Thoracic aorta (tissue), 2 donors: ENCODE data around the gene COX17. TPM values are rescaled to one million over a fixed set of nuclear protein-coding genes. Genes with fewer than 3 reads are reported as not detected.

Experiments
- ATAC-seq: fragments of 150-250 bp; one replicate; pipeline ENCODE4 v1.8.0; 2017; ENCODE audit warnings: low read depth; ENCODE audit not compliant: insufficient number of reproducible peaks, low FRiP score
- DNase-seq: peaks from one replicate; pipeline ENCODE4 v3.0.0-alpha.2; 2020; ENCODE audit warnings: low spot score
- H3K27ac ChIP-seq, 2 donors: fragments of 200-600 bp; sonication (generic); 1 replicate in 1 of 2; 2 replicates in 1 of 2; pipeline ENCODE4 v1.5.1; 2016; ENCODE audit warnings: mild to moderate bottlenecking in 2 of 2, moderate library complexity in 2 of 2
- H3K27me3 ChIP-seq: fragments of 200-600 bp; sonication (generic); replicated peaks from 2 replicates; pipeline ENCODE4 v1.6.0; 2016; ENCODE audit warnings: mild to moderate bottlenecking; ENCODE audit not compliant: insufficient read depth
- H3K36me3 ChIP-seq: fragments of 200-600 bp; sonication (generic); one replicate; pipeline ENCODE4 v1.5.1; 2016
- H3K4me1 ChIP-seq, 2 donors: fragments of 200-600 bp; sonication (generic); 1 replicate in 1 of 2; 2 replicates in 1 of 2; pipeline versions ENCODE4 v1.5.1 to v1.6.0; 2016; ENCODE audit warnings: low read depth in 2 of 2, mild to moderate bottlenecking in 1 of 2; ENCODE audit not compliant: control insufficient read depth in 1 of 2
- H3K4me3 ChIP-seq: fragments of 200-600 bp; sonication (generic); 2 replicates; pipeline ENCODE4 v1.5.1; 2016; ENCODE audit warnings: mild to moderate bottlenecking
- H3K9me3 ChIP-seq: fragments of 200-600 bp; sonication (generic); 2 replicates; pipeline ENCODE4 v1.5.1; 2016
- total RNA-seq, 2 donors: library from RNA; depleted of rRNA; stranded (reverse); fragments of >200 nt; gene quantifications; one replicate each; pipeline versions ENCODE4 v1.1.0 to v1.2.3, GENCODE V29; 2016
- TF ChIP-seq, protein P1 (sequence below): fragments of 200-600 bp; sonication (generic); IDR thresholded peaks from one replicate; pipeline ENCODE4 v1.5.1; 2019; ENCODE audit warnings: antibody characterized with exemption

The COX17 gene
- total RNA-seq, 2 donors from 2014 or later: 15.2 to 51.3 TPM

DNA sequence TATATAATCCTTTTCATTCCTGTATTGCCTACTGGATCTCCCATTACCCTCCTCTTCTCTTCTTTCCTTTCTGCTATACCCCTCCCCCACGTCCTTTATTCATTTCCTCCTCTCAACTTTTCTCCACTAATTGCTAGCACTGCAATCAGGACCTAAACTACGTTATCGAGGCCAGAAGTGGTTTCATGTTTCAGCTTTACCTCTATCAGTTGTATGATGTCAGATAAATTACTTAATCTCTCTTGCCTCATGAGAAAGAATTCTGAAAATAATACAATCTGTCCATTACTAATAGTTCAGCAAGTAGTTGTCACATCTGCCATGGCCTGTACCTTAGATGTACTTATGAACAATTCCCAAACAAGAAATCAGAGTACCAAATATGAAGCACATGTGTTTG lies 27.4 kb downstream of the COX17 start:
- H3K36me3 ChIP-seq: no peaks in the 10 kb centered on the region
- ATAC-seq: no peak
- no peaks in the 10 kb centered on the region for H3K9me3 ChIP-seq
- H3K27ac ChIP-seq: no peak overlapping the region
- H3K27me3 ChIP-seq: no peaks in the 10 kb centered on the region
- no peak overlapping the region for H3K4me3 ChIP-seq
- TF ChIP-seq, protein P1, sequence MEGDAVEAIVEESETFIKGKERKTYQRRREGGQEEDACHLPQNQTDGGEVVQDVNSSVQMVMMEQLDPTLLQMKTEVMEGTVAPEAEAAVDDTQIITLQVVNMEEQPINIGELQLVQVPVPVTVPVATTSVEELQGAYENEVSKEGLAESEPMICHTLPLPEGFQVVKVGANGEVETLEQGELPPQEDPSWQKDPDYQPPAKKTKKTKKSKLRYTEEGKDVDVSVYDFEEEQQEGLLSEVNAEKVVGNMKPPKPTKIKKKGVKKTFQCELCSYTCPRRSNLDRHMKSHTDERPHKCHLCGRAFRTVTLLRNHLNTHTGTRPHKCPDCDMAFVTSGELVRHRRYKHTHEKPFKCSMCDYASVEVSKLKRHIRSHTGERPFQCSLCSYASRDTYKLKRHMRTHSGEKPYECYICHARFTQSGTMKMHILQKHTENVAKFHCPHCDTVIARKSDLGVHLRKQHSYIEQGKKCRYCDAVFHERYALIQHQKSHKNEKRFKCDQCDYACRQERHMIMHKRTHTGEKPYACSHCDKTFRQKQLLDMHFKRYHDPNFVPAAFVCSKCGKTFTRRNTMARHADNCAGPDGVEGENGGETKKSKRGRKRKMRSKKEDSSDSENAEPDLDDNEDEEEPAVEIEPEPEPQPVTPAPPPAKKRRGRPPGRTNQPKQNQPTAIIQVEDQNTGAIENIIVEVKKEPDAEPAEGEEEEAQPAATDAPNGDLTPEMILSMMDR: no peak
- no peak for DNase-seq
- H3K4me1 ChIP-seq: peaks cover 18 to 28% of the 10 kb centered on the region in 2 donors

DNA sequence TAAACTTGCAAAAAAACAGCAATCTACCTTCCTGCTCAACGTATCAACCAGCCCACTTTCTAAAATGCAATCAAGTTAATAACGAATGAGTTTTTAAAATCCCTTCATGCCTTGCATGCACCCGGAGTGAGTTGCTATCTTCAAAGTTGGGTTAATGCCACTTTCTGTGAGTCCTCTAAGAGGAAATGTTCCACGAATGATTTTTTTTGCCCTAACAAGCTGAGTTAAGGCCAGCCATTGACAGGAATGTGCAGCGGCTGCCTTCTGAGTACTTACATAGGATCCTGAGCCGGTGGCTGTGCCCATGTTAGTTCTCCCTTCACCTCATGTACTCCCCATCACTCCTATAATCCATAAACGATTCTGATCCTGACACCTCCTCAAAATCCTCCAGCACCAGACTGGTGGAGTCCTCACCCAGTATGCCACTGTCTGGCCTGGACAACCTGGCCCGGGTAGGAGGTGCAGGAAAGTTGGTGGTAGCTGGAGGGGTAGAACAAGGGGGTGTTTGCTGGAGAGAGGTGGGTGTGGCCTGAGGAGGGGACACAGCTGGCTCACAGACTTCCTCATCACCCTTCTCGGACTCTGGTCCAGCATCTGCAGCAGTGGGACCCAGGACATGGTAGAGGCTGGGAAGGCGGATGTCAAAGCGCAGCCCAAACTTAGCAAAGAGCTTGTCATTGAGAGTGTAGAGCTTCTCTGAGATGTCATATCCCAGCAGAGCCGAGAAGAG lies 29.2 kb downstream of the COX17 start:
- H3K4me3 ChIP-seq: peak overlapping the region; percentile 10
- peaks cover 18 to 28% of the 10 kb centered on the region in 2 donors for H3K4me1 ChIP-seq
- ATAC-seq (peak; percentile 42), DNase-seq (no peak)
- H3K27ac ChIP-seq: peak overlapping the region; percentile 83 to 88
- H3K9me3 ChIP-seq: no peaks in the 10 kb centered on the region
- TF ChIP-seq, protein P1: no peak
- H3K27me3 ChIP-seq: no peaks in the 10 kb centered on the region
- H3K36me3 ChIP-seq: no peaks in the 10 kb centered on the region

DNA sequence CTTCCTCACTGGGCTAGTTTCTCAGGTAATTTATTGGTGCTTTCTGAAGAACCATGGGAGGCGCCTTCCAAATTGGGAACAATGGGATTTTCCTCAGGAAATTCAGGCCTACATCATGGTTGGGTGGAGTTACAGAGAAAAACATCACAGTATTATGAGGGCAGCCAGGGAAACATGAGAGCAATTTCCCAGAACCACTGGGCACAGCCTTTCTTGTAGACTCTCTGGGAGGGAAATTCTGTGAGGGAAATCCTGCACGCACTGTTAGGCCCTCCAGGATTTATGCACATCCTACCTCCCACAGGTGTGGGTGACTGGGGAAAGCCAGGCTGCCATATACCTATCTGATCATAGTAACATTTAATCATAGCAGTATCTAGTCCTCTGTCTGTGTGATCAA lies 30.0 kb downstream of the COX17 start:
- TF ChIP-seq, protein P1: no peak
- no peaks in the 10 kb centered on the region for H3K27me3 ChIP-seq
- peak; percentile 73 for ATAC-seq
- peak overlapping the region; percentile 10 for H3K4me3 ChIP-seq
- H3K27ac ChIP-seq: peak overlapping the region; percentile 83 to 88
- no peak for DNase-seq
- H3K4me1 ChIP-seq: peaks cover 18 to 22% of the 10 kb centered on the region in 2 donors
- H3K9me3 ChIP-seq: no peaks in the 10 kb centered on the region
- peaks cover under 1% of the 10 kb centered on the region for H3K36me3 ChIP-seq

DNA sequence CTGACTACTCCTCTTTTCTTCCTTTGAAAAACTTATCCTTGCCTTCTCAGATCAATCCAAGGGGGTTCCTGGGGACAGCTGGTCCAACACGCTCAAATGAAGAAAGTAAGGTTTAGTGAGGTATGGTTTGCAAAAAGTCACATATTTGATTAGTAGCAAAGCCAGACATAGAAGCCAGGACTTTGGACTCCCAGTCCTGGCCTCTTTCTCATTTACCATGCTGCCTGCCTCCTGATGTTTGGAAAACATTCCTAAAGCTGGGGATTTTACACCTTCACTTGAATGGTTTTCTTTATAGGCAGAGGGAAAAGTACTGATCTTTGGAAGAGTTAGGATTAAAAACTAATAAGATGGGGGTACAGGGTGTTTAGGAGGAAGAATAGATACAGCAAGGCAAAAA lies 31.4 kb downstream of the COX17 start:
- H3K9me3 ChIP-seq: no peaks in the 10 kb centered on the region
- H3K4me1 ChIP-seq: peaks cover 18 to 20% of the 10 kb centered on the region in 2 donors
- DNase-seq (no peak), ATAC-seq (no peak)
- H3K27ac ChIP-seq: no peak overlapping the region
- peaks cover 4% of the 10 kb centered on the region for H3K36me3 ChIP-seq
- TF ChIP-seq, protein P1: no peak
- H3K4me3 ChIP-seq: no peak overlapping the region
- no peaks in the 10 kb centered on the region for H3K27me3 ChIP-seq

DNA sequence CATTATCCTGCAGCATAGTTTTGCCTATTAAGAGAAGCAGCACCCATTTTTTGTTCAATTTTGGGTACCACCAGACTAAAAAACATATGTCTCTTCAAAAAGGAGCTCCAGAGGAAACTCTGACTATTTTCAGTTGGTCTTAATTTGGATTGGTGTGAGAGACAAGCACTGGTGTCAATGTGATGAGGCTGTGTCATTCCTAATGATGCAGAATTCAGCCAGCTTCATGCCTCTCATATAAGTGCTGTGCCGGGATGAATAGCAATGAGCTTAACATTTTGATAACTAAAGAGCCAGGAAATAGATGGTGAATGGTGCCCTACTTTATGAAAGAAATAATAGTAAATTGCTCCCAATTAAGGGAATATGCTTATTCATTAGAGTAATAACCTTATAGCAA lies 32.7 kb downstream of the COX17 start:
- Histone ChIP-seq H3K9me3 (no peaks in the 10 kb centered on the region), H3K36me3 (peaks cover 4% of the 10 kb centered on the region), H3K27ac (no peak overlapping the region), H3K4me3 (no peak overlapping the region), H3K4me1 (peaks cover 18 to 20% of the 10 kb centered on the region in 2 donors), H3K27me3 (no peaks in the 10 kb centered on the region)
- no peak for DNase-seq
- TF ChIP-seq, protein P1: no peak
- ATAC-seq: no peak
